GM20000 (cell line): ENCODE data around the gene LRP8.

Source experiments
- DNase-seq: peaks from one replicate; pipeline ENCODE4 v3.0.0; 2012; ENCODE audit warnings: low spot score
- CTCF ChIP-seq: IDR thresholded peaks from 2 replicates; pipeline ENCODE4 v1.5.1; 2012; ENCODE audit warnings: mild to moderate bottlenecking, control low read depth; ENCODE audit errors: extremely low read depth, missing control alignments

Gene LRP8

GRCh38 chr1:53294061-53294460 is 33.8 kb downstream of the LRP8 start:
- TF ChIP-seq CTCF: no peak
- no peak for DNase-seq

GRCh38 chr1:53293123-53293522 is 34.7 kb downstream of the LRP8 start:
- no peak for DNase-seq

GRCh38 chr1:53292690-53293089 is 35.2 kb downstream of the LRP8 start:
- DNase-seq: peak; percentile 68
- no peak for TF ChIP-seq CTCF

More at GRCh38 chr1:53293123-53293522, 34.7 kb downstream of the LRP8 start:
- no peak for TF ChIP-seq CTCF

GRCh38 chr1:53291574-53291973 is 36.3 kb downstream of the LRP8 start:
- TF ChIP-seq CTCF: no peak
- DNase-seq: no peak

- TF ChIP-seq CTCF: no peak
- no peak for DNase-seq
Observed at GRCh38 chr1:53288790-53289429, 39.0 kb downstream of the LRP8 start.

- no peak for TF ChIP-seq CTCF
Observed at GRCh38 chr1:53288002-53288789, 39.7 kb downstream of the LRP8 start.

GRCh38 chr1:53286955-53287354 is 40.9 kb downstream of the LRP8 start:
- no peak for DNase-seq
- no peak for TF ChIP-seq CTCF

More at GRCh38 chr1:53288002-53288789, 39.7 kb downstream of the LRP8 start:
- DNase-seq: no peak
